ENCODE data around the gene LILRB4. TPM values are rescaled to one million over a fixed set of nuclear protein-coding genes. Genes with fewer than 3 reads are reported as not detected.
"Not testable (repeated sequence)": the region's sequence is repeated elsewhere in the genome, so short reads cannot be mapped to it uniquely, and the experiment has no call there.

Gene LILRB4
- total RNA-seq, 1 experiment from 2014 or later: not detected

DNA sequence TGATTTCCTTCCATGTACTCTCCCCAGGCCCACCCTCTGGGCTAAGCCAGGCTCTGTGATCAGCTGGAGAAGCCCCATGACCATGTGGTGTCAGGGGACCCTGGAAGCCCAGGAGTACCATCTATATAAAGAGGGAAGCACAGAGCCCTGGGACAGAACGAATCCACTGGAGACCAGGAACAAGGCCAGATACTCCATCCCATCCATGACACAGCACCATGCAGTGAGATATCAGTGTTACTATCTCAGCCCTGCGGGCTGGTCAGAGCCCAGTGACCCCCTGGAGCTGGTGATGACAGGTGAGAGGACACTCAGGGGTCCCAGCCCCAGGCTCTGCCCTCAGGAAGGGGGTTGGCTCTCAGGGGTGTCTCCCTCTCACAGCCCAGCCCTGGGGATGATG lies 34.0 kb downstream of the LILRB4 start:
- ChIA-PET POLR2A (no interaction called here), CTCF (no interaction called here)
- intact Hi-C loops (cut with micrococcal nuclease; ENCODE audit: unreplicated experiment): no loop called here
- Mint-ChIP-seq H3K27ac (ENCODE audit: unreplicated experiment) (no peak overlapping the region), H3K27me3 (ENCODE audit: insufficient read depth, unreplicated experiment) (peaks cover 28% of the 10 kb centered on the region), H3K36me3 (ENCODE audit: insufficient read depth, unreplicated experiment) (no peaks in the 10 kb centered on the region), H3K4me1 (ENCODE audit: low read depth, unreplicated experiment) (no peaks in the 10 kb centered on the region), H3K4me3 (ENCODE audit: unreplicated experiment) (no peak overlapping the region), H3K9me3 (ENCODE audit: unreplicated experiment) (no peaks in the 10 kb centered on the region)
- no peak overlapping the region for H3K4me3 ChIP-seq (ENCODE audit: low read depth, low read length)
- DNase-seq: no peak
- H3K36me3 ChIP-seq (ENCODE audit: control insufficient read depth, insufficient read depth, low read length): no peaks in the 10 kb centered on the region
- TF ChIP-seq, protein P1, sequence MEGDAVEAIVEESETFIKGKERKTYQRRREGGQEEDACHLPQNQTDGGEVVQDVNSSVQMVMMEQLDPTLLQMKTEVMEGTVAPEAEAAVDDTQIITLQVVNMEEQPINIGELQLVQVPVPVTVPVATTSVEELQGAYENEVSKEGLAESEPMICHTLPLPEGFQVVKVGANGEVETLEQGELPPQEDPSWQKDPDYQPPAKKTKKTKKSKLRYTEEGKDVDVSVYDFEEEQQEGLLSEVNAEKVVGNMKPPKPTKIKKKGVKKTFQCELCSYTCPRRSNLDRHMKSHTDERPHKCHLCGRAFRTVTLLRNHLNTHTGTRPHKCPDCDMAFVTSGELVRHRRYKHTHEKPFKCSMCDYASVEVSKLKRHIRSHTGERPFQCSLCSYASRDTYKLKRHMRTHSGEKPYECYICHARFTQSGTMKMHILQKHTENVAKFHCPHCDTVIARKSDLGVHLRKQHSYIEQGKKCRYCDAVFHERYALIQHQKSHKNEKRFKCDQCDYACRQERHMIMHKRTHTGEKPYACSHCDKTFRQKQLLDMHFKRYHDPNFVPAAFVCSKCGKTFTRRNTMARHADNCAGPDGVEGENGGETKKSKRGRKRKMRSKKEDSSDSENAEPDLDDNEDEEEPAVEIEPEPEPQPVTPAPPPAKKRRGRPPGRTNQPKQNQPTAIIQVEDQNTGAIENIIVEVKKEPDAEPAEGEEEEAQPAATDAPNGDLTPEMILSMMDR (IDR thresholded peaks at IDR 0.05; ENCODE audit: insufficient read depth in 1 of 2, low read depth in 1 of 2, low read length in 1 of 2, severe bottlenecking in 1 of 2, unreplicated experiment in 1 of 2): no peak
- no peaks in the 10 kb centered on the region; the same call in 1 of the 2 replicates for H3K27me3 ChIP-seq (replicated peaks; ENCODE audit: control insufficient read depth, insufficient read depth, low read length)
- no TSS peak for BruUV-seq (replicated peaks)
- H3K4me1 ChIP-seq: no peaks in the 10 kb centered on the region
- H3K9me3 ChIP-seq: no peaks in the 10 kb centered on the region

DNA sequence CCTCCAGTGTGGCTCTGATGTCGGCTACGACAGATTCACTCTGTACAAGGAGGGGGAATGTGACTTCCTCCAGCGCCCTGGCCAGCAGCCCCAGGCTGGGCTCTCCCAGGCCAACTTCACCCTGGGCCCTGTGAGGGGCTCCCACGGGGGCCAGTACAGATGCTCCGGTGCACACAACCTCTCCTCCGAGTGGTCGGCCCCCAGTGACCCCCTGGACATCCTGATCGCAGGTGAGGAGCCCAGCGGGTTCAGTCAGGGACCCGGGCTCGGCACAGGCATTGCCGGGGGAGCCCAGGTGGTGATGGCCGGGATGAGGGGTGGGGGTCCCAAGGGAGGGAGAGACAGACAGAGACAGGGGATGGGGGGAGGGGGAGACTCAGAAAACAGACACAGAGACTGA lies 34.9 kb downstream of the LILRB4 start:
- H3K9me3 ChIP-seq; H3K4me3 Mint-ChIP-seq (ENCODE audit: unreplicated experiment); CTCF ChIA-PET; H3K4me1 ChIP-seq; H3K4me1 Mint-ChIP-seq (ENCODE audit: low read depth, unreplicated experiment); BruUV-seq (replicated peaks); H3K36me3 ChIP-seq (ENCODE audit: control insufficient read depth, insufficient read depth, low read length); H3K36me3 Mint-ChIP-seq (ENCODE audit: insufficient read depth, unreplicated experiment); DNase-seq; H3K4me3 ChIP-seq (ENCODE audit: low read depth, low read length); H3K27ac Mint-ChIP-seq (ENCODE audit: unreplicated experiment); H3K9me3 Mint-ChIP-seq (ENCODE audit: unreplicated experiment); POLR2A ChIA-PET; intact Hi-C loops (cut with micrococcal nuclease; ENCODE audit: unreplicated experiment); H3K27me3 ChIP-seq (replicated peaks; ENCODE audit: control insufficient read depth, insufficient read depth, low read length): not testable (repeated sequence)
- peaks cover 28% of the 10 kb centered on the region for H3K27me3 Mint-ChIP-seq (ENCODE audit: insufficient read depth, unreplicated experiment)

DNA sequence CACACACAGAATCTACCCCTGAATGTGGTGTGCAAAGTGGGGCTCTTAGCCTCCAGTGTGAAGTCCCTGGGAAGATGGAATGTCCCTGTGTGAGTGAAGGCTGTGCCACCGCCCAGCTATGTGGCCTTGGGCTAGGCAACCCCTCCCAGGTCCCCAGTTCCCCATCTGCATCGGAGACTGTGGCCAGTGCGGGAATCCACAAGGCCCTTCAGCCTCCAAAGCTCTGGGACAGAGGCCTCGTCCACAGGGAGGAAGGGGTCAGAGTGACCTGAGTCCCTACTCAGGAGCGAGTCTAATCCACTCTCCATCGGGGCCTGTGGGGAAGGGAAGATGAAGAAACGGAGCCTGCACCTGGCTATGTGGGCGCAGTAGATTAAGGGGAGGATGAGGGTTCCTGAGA lies 42.1 kb downstream of the LILRB4 start:
- no peaks in the 10 kb centered on the region for H3K9me3 Mint-ChIP-seq (ENCODE audit: unreplicated experiment)
- DNase-seq: no peak
- H3K4me1 ChIP-seq: no peaks in the 10 kb centered on the region
- TF ChIP-seq, protein P1 (IDR thresholded peaks at IDR 0.05; ENCODE audit: insufficient read depth in 1 of 2, low read depth in 1 of 2, low read length in 1 of 2, severe bottlenecking in 1 of 2, unreplicated experiment in 1 of 2): no peak
- no TSS peak for BruUV-seq (replicated peaks)
- no peak overlapping the region for H3K4me3 Mint-ChIP-seq (ENCODE audit: unreplicated experiment)
- peaks cover 30% of the 10 kb centered on the region for H3K27me3 Mint-ChIP-seq (ENCODE audit: insufficient read depth, unreplicated experiment)
- no peak overlapping the region for H3K4me3 ChIP-seq (ENCODE audit: low read depth, low read length)
- POLR2A ChIA-PET: no interaction called here
- H3K27ac Mint-ChIP-seq (ENCODE audit: unreplicated experiment): no peak overlapping the region
- H3K27me3 ChIP-seq (replicated peaks; ENCODE audit: control insufficient read depth, insufficient read depth, low read length): no peaks in the 10 kb centered on the region; the same call in 1 of the 2 replicates
- no peaks in the 10 kb centered on the region for H3K9me3 ChIP-seq
- H3K36me3 ChIP-seq (ENCODE audit: control insufficient read depth, insufficient read depth, low read length): no peaks in the 10 kb centered on the region
- CTCF ChIA-PET: no interaction called here
- intact Hi-C loops (cut with micrococcal nuclease; ENCODE audit: unreplicated experiment): no loop called here
- H3K4me1 Mint-ChIP-seq (ENCODE audit: low read depth, unreplicated experiment): no peaks in the 10 kb centered on the region
- no peaks in the 10 kb centered on the region for H3K36me3 Mint-ChIP-seq (ENCODE audit: insufficient read depth, unreplicated experiment)

DNA sequence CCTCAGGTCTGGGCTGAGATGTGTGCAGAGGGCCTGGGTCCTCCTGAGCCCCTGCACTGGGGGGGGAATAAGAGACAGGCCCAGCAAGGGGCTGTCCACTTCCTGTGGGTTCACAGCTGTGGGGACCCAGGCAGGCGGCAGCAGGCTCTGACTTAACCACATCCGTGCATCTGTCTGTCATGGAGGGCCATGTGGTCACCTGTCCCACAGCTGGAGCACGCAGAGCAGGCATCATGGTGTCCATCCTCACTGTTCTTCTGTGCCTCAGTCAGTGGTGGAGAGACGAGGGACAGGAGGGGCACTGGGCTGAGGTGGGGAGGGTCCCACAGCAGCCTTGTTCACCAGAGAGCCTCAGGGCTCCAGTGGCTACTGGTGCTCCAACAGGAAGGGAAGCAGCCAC lies 45.2 kb downstream of the LILRB4 start:
- Histone ChIP-seq H3K4me1 (no peaks in the 10 kb centered on the region), H3K9me3 (no peaks in the 10 kb centered on the region), H3K36me3 (ENCODE audit: control insufficient read depth, insufficient read depth, low read length) (no peaks in the 10 kb centered on the region), H3K4me3 (ENCODE audit: low read depth, low read length) (no peak overlapping the region), H3K27me3 (replicated peaks; ENCODE audit: control insufficient read depth, insufficient read depth, low read length) (no peaks in the 10 kb centered on the region)
- Mint-ChIP-seq H3K9me3 (ENCODE audit: unreplicated experiment) (no peaks in the 10 kb centered on the region), H3K4me3 (ENCODE audit: unreplicated experiment) (no peak overlapping the region), H3K27ac (ENCODE audit: unreplicated experiment) (no peak overlapping the region), H3K36me3 (ENCODE audit: insufficient read depth, unreplicated experiment) (no peaks in the 10 kb centered on the region), H3K27me3 (ENCODE audit: insufficient read depth, unreplicated experiment) (peaks cover 26% of the 10 kb centered on the region), H3K4me1 (ENCODE audit: low read depth, unreplicated experiment) (no peaks in the 10 kb centered on the region)
- intact Hi-C loops (cut with micrococcal nuclease; ENCODE audit: unreplicated experiment): no loop called here
- TF ChIP-seq, protein P1 (IDR thresholded peaks at IDR 0.05; ENCODE audit: insufficient read depth in 1 of 2, low read depth in 1 of 2, low read length in 1 of 2, severe bottlenecking in 1 of 2, unreplicated experiment in 1 of 2): no peak
- DNase-seq: no peak
- no TSS peak for BruUV-seq (replicated peaks)
- ChIA-PET POLR2A (no interaction called here), CTCF (no interaction called here)

Data from Caco-2 (cell line).